Activated T-cell treated with anti-CD3 and anti-CD28 coated beads for 4 hours (primary cell): ENCODE data around the gene ALS2CL.

Experiments
- DNase-seq: peaks from one replicate; pipeline ENCODE4 v3.0.0-alpha.2; 2020

The ALS2CL gene

GRCh38 chr3:46676601-46677410 is 16.7 kb downstream of the ALS2CL start:
- DNase-seq, result no peak

GRCh38 chr3:46675843-46676567 is 17.5 kb downstream of the ALS2CL start:
- no peak for DNase-seq

- DNase-seq, result no peak
These were observed 18.1 kb downstream of the ALS2CL start for GRCh38 chr3:46675426-46675825.

- no peak for DNase-seq
These were observed 19.2 kb downstream of the ALS2CL start for GRCh38 chr3:46674031-46674845.

- DNase-seq, result no peak
These were observed 20.1 kb downstream of the ALS2CL start for GRCh38 chr3:46673151-46674030.

- no peak for DNase-seq
These were observed 21.2 kb downstream of the ALS2CL start for GRCh38 chr3:46672349-46672695.

GRCh38 chr3:46671541-46672348 is 21.7 kb downstream of the ALS2CL start:
- no peak for DNase-seq

- DNase-seq, result no peak
These were observed 22.5 kb downstream of the ALS2CL start for GRCh38 chr3:46670891-46671427.

GRCh38 chr3:46670000-46670890 is 23.2 kb downstream of the ALS2CL start:
- no peak for DNase-seq

- DNase-seq, result no peak
These were observed 24.1 kb downstream of the ALS2CL start for GRCh38 chr3:46669191-46669999.

- no peak for DNase-seq
These were observed 24.9 kb downstream of the ALS2CL start for GRCh38 chr3:46668591-46668990.

GRCh38 chr3:46668116-46668515 is 25.4 kb downstream of the ALS2CL start:
- DNase-seq, result no peak

GRCh38 chr3:46667657-46668056 is 25.8 kb downstream of the ALS2CL start:
- no peak for DNase-seq

GRCh38 chr3:46667061-46667621 is 26.3 kb downstream of the ALS2CL start:
- no peak for DNase-seq

- DNase-seq, result no peak
These were observed 27.0 kb downstream of the ALS2CL start for GRCh38 chr3:46666453-46666845.

GRCh38 chr3:46665763-46666452 is 27.6 kb downstream of the ALS2CL start:
- no peak for DNase-seq

- DNase-seq, result no peak
These were observed 28.3 kb downstream of the ALS2CL start for GRCh38 chr3:46664971-46665762.
